Panc1 (cell line): ENCODE measurements around the gene PLCG2. TPM values are rescaled to one million over a fixed set of nuclear protein-coding genes. Genes with fewer than 3 reads are reported as not detected.

Experiments used
- ATAC-seq: fragments of 200-7000 bp; cut with Tn5 transposase; 2 replicates; pipeline ENCODE4 v1.9.1; 2020; ENCODE audit warnings: mild to moderate bottlenecking, moderate library complexity
- BruUV-seq: library from RNA; stranded (reverse); fragments of 400-500 nt; replicated peaks from 2 replicates; lab custom pipeline; 2021; lab: Mats Ljungman, UMichigan
- CTCF ChIA-PET: fragments of 300-600 bp; sonication (Branson Sonifier 250); formaldehyde crosslinking; loops from one replicate; lab custom pipeline; 2022; ENCODE audit warnings: antibody characterized with exemption; lab: Charles Lee
- POLR2A ChIA-PET: fragments of 300-600 bp; sonication (Branson Sonifier 250); formaldehyde crosslinking; loops from one replicate; lab custom pipeline; 2022; ENCODE audit warnings: antibody characterized with exemption; lab: Charles Lee
- DNase-seq: peaks from one replicate; pipeline ENCODE4 v3.0.0-alpha.2; 2010; ENCODE audit warnings: low read depth, low spot score
- H3K27ac ChIP-seq: 2 replicates; pipeline ENCODE4 v1.5.1; 2011; ENCODE audit warnings: mild to moderate bottlenecking, low read length, inconsistent platforms
- H3K27me3 ChIP-seq: fragments of 200-500 bp; sonication (Bioruptor generic); 2 replicates; pipeline ENCODE4 v1.6.0; 2014; ENCODE audit warnings: low read length, inconsistent platforms; ENCODE audit not compliant: control insufficient read depth, insufficient read depth
- H3K36me3 ChIP-seq: fragments of 200-500 bp; sonication (Bioruptor generic); 2 replicates; pipeline ENCODE4 v1.5.1; 2014; ENCODE audit warnings: inconsistent platforms, mild to moderate bottlenecking, low read length, moderate library complexity; ENCODE audit not compliant: control insufficient read depth, insufficient read depth
- H3K4me1 ChIP-seq: 2 replicates; pipeline ENCODE4 v1.5.1; 2011; ENCODE audit warnings: inconsistent platforms, mild to moderate bottlenecking, low read length, moderate library complexity; ENCODE audit not compliant: control insufficient read depth, insufficient read depth
- H3K4me3 ChIP-seq, 2 experiments: 2 replicates each; pipeline ENCODE4 v1.5.1; 2011 to 2012; ENCODE audit warnings: low read depth in 2 of 2, low read length in 2 of 2, mild to moderate bottlenecking in 2 of 2, inconsistent platforms in 1 of 2, moderate library complexity in 1 of 2
- H3K9me3 ChIP-seq: fragments of 200-500 bp; sonication (Bioruptor generic); 2 replicates; pipeline ENCODE4 v1.5.1; 2014; ENCODE audit warnings: low read depth, mild to moderate bottlenecking, inconsistent platforms, low read length, moderate library complexity; ENCODE audit not compliant: control insufficient read depth, insufficient read depth
- POLR2AphosphoS5 ChIP-seq: IDR thresholded peaks from 2 replicates; pipeline ENCODE4 v1.6.1; 2012; ENCODE audit warnings: mild to moderate bottlenecking, low read depth, low read length, moderate library complexity
- SIN3A ChIP-seq: IDR thresholded peaks from 2 replicates; pipeline ENCODE4 v1.6.1; 2012; ENCODE audit warnings: low read depth, mild to moderate bottlenecking, low read length, moderate library complexity, borderline replicate concordance; ENCODE audit not compliant: insufficient read depth
- TCF7L2 ChIP-seq: IDR thresholded peaks from 2 replicates; pipeline ENCODE4 v1.6.1; 2011; ENCODE audit warnings: mild to moderate bottlenecking, low read depth, low read length, inconsistent platforms
- in situ Hi-C: cut with HindIII; loops from 2 replicates; pipeline ENCODE4 v1.10.0; 2016; ENCODE audit warnings: low sequenced_read_pairs, low pct_unique_long_range_greater_than_20kb
- intact Hi-C: fragments of 100-400 bp; cut with micrococcal nuclease; formaldehyde crosslinking; loops from one replicate; pipeline ENCODE4 v1.10.0; 2022; ENCODE audit not compliant: unreplicated experiment
- total RNA-seq: library from RNA; stranded (reverse); gene quantifications from one replicate; pipeline ENCODE4 v1.2.1, GENCODE V29; 2021; ENCODE audit not compliant: unreplicated experiment
- TF ChIP-seq, protein P1 (sequence below): fragments of 450-650 bp; IDR thresholded peaks from 2 replicates; pipeline ENCODE4 v1.5.1; 2017; ENCODE audit warnings: mild to moderate bottlenecking
- TF ChIP-seq, protein P2 (sequence below), 2 experiments: IDR thresholded peaks; 2 replicates each; pipeline ENCODE4 v1.6.1; 2011 to 2012; ENCODE audit warnings: low read depth in 2 of 2, control low read depth in 1 of 2, low read length in 1 of 2, mild to moderate bottlenecking in 1 of 2, moderate library complexity in 1 of 2; ENCODE audit not compliant: insufficient read depth in 1 of 2

PLCG2 gene
- total RNA-seq, 1 experiment from 2014 or later: 10.8 TPM

- intact Hi-C loops: no loop called here
- DNase-seq: no peak
- ChIA-PET POLR2A (no interaction called here), CTCF (no interaction called here)
- Histone ChIP-seq H3K27me3 (no peaks in the 10 kb centered on the region), H3K9me3 (no peaks in the 10 kb centered on the region), H3K4me3 (no peak overlapping the region), H3K27ac (no peak overlapping the region), H3K4me1 (no peaks in the 10 kb centered on the region; the same call in 1 of the 2 replicates), H3K36me3 (no peaks in the 10 kb centered on the region)
- BruUV-seq: no TSS peak
- TF ChIP-seq POLR2AphosphoS5: no peak
- TF ChIP-seq, protein P1, sequence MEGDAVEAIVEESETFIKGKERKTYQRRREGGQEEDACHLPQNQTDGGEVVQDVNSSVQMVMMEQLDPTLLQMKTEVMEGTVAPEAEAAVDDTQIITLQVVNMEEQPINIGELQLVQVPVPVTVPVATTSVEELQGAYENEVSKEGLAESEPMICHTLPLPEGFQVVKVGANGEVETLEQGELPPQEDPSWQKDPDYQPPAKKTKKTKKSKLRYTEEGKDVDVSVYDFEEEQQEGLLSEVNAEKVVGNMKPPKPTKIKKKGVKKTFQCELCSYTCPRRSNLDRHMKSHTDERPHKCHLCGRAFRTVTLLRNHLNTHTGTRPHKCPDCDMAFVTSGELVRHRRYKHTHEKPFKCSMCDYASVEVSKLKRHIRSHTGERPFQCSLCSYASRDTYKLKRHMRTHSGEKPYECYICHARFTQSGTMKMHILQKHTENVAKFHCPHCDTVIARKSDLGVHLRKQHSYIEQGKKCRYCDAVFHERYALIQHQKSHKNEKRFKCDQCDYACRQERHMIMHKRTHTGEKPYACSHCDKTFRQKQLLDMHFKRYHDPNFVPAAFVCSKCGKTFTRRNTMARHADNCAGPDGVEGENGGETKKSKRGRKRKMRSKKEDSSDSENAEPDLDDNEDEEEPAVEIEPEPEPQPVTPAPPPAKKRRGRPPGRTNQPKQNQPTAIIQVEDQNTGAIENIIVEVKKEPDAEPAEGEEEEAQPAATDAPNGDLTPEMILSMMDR: no peak
- no peak for TF ChIP-seq SIN3A
- no peak for TF ChIP-seq TCF7L2
- TF ChIP-seq, protein P2, sequence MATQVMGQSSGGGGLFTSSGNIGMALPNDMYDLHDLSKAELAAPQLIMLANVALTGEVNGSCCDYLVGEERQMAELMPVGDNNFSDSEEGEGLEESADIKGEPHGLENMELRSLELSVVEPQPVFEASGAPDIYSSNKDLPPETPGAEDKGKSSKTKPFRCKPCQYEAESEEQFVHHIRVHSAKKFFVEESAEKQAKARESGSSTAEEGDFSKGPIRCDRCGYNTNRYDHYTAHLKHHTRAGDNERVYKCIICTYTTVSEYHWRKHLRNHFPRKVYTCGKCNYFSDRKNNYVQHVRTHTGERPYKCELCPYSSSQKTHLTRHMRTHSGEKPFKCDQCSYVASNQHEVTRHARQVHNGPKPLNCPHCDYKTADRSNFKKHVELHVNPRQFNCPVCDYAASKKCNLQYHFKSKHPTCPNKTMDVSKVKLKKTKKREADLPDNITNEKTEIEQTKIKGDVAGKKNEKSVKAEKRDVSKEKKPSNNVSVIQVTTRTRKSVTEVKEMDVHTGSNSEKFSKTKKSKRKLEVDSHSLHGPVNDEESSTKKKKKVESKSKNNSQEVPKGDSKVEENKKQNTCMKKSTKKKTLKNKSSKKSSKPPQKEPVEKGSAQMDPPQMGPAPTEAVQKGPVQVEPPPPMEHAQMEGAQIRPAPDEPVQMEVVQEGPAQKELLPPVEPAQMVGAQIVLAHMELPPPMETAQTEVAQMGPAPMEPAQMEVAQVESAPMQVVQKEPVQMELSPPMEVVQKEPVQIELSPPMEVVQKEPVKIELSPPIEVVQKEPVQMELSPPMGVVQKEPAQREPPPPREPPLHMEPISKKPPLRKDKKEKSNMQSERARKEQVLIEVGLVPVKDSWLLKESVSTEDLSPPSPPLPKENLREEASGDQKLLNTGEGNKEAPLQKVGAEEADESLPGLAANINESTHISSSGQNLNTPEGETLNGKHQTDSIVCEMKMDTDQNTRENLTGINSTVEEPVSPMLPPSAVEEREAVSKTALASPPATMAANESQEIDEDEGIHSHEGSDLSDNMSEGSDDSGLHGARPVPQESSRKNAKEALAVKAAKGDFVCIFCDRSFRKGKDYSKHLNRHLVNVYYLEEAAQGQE (IDR thresholded peaks at IDR 0.05; ENCODE audit: insufficient read depth in 1 of 2, low read depth in 2 of 2, low read length in 1 of 2): no peak
- in situ Hi-C loops: no loop called here
- ATAC-seq: no peak
Measured at GRCh38 chr16:81848306-81848853, 69.3 kb downstream of the PLCG2 start.

GRCh38 chr16:81850197-81850944 is 71.3 kb downstream of the PLCG2 start:
- Histone ChIP-seq H3K27ac (no peak overlapping the region), H3K27me3 (no peaks in the 10 kb centered on the region), H3K4me1 (no peaks in the 10 kb centered on the region; the same call in 1 of the 2 replicates), H3K4me3 (no peak overlapping the region), H3K36me3 (no peaks in the 10 kb centered on the region), H3K9me3 (no peaks in the 10 kb centered on the region)
- ATAC-seq (no peak), DNase-seq (no peak)
- CTCF ChIA-PET: no interaction called here
- TF ChIP-seq, protein P2 (IDR thresholded peaks at IDR 0.05; ENCODE audit: insufficient read depth in 1 of 2, low read depth in 2 of 2, low read length in 1 of 2): no peak
- TF ChIP-seq POLR2AphosphoS5 (no peak), TCF7L2 (no peak), SIN3A (no peak)
- TF ChIP-seq, protein P1: no peak
- POLR2A ChIA-PET: interaction anchor here (0.6 kb wide), 1 partner anchor 701 kb away, joined by 9 read pairs; no protein-coding TSS in a partner anchor
- intact Hi-C loops: no loop called here
- in situ Hi-C loops: no loop called here
- BruUV-seq: no TSS peak
